ENCODE measurements around the gene GTPBP4. TPM values are rescaled to one million over a fixed set of nuclear protein-coding genes. Genes with fewer than 3 reads are reported as not detected.
A peak's percentile ranks its signal among the peaks of the same experiment; 100 is the strongest.

Gene GTPBP4
- total RNA-seq, 1 donor from 2014 or later = 202 TPM

DNA sequence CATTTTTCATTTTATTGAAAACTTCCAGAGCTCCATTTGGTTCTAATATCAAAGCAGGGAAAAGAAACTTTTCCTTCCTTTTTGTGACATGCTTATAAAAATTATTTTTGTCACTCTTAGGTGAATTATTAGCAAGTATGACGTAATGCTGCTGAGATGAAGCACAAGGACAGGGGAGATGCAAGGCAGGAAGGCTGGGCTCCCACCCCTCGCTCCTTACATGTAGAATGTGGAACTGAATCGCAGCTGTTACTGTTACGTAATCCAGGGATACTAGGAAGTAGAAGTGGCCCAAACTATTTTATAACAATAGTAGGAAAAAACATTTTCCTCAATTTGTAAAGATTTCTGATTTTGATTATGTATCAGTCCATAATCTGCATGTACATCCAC, 17.1 kb upstream of the GTPBP4 start:
- Mint-ChIP-seq H3K9me3 (no peaks in the 10 kb centered on the region), H3K4me1 (ENCODE audit: low read depth) (peaks cover 7% of the 10 kb centered on the region), H3K4me3 (no peak overlapping the region), H3K27me3 (ENCODE audit: insufficient read depth) (peaks cover 14% of the 10 kb centered on the region), H3K27ac (no peak overlapping the region), H3K36me3 (ENCODE audit: low read depth) (no peaks in the 10 kb centered on the region)
- intact Hi-C loops (cut with micrococcal nuclease) = no loop called here
- DNase-seq (ENCODE audit: low spot score) = no peak

DNA sequence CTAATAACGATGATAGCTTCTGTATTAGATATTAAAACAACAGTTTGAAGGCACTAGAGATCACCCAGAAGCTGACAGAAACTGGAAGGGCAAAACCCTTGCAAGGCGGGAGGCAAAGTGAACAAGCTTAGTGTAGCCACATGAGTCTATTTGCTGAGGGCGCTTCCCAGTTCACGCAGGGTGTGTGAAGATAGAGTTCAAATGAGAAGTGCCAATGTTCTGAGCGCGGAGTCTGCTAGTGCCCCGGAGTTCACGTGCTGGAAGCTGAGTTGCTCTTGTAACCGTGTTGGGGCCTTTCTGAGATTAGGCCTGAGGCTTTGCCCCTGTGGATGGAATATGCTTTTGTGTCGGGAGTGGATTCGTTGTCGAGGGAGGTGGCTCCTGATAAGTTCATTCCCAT, 16.6 kb upstream of the GTPBP4 start:
- no peak overlapping the region for H3K4me3 Mint-ChIP-seq
- peaks cover 7% of the 10 kb centered on the region for H3K4me1 Mint-ChIP-seq (ENCODE audit: low read depth)
- H3K27ac Mint-ChIP-seq = no peak overlapping the region
- intact Hi-C loops (cut with micrococcal nuclease) = no loop called here
- H3K9me3 Mint-ChIP-seq = peaks cover 4% of the 10 kb centered on the region
- peaks cover under 1% of the 10 kb centered on the region for H3K36me3 Mint-ChIP-seq (ENCODE audit: low read depth)
- peaks cover 14% of the 10 kb centered on the region for H3K27me3 Mint-ChIP-seq (ENCODE audit: insufficient read depth)
- no peak for DNase-seq (ENCODE audit: low spot score)

DNA sequence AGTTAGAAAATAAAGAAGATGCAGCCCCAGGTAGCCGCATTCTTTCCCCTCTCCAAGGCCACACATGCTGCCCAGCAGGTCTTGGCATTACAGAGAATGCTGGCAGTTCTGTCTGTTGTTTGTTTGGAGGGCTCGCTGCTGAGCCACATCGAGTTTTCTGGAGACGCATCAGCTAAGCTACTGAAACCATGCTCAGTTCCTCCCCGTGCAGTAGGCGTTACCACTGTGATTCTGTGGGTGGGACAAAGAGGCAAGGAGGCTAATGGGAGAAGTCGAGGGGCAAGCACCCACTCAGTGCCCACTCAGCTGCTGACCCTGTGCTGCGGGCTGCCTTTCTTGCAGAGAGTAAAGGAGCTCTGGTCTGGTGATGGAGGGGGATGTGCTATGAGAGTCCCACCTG, 15.5 kb upstream of the GTPBP4 start:
- DNase-seq (ENCODE audit: low spot score) = no peak
- Mint-ChIP-seq H3K27ac (no peak overlapping the region), H3K9me3 (peaks cover 7% of the 10 kb centered on the region), H3K27me3 (ENCODE audit: insufficient read depth) (peaks cover 9% of the 10 kb centered on the region), H3K4me1 (ENCODE audit: low read depth) (no peaks in the 10 kb centered on the region), H3K4me3 (no peak overlapping the region), H3K36me3 (ENCODE audit: low read depth) (peaks cover 3% of the 10 kb centered on the region)
- intact Hi-C loops (cut with micrococcal nuclease) = no loop called here

DNA sequence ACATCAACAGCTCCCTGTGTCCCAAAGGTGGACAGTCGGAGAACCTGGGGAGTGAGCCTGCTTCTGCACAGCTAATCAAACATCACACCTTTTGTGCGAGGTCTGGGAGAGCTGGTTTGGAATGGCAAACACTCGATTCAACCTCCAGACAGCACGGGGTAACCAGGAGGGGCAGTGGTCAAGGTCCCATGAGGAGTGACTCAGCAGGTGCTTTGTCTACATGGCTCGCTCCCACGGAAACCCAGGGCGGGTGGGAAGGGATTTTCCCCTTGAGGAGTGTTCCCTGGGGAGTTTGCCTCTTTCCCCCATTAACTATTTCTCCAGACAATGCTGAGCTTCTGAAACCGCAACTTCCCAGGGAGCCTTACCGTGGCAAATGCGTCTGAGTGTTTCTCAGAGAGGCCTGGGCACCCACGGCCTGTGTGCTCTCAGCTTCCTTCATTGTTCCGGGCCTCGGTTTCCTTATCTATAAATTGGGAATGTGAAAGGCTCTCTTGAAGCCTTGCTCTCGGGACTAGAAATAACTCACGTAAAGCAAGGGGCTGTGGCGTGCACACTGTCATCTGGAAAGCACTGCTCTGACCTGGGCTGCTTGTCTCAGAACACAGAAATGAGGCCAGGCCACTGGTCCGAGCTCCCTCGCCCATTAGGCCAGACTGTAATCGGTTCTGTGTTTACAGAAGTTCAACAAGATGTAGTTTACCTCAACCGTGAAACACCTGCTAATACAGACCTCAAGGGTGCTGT, 14.0 kb upstream of the GTPBP4 start:
- H3K27me3 Mint-ChIP-seq (ENCODE audit: insufficient read depth) = peaks cover 7% of the 10 kb centered on the region
- no peak overlapping the region for H3K27ac Mint-ChIP-seq
- peaks cover 9% of the 10 kb centered on the region for H3K36me3 Mint-ChIP-seq (ENCODE audit: low read depth)
- no peaks in the 10 kb centered on the region for H3K4me1 Mint-ChIP-seq (ENCODE audit: low read depth)
- H3K9me3 Mint-ChIP-seq = peaks cover 21% of the 10 kb centered on the region
- DNase-seq (ENCODE audit: low spot score) = no peak
- no peak overlapping the region for H3K4me3 Mint-ChIP-seq
- intact Hi-C loops (cut with micrococcal nuclease) = no loop called here

DNA sequence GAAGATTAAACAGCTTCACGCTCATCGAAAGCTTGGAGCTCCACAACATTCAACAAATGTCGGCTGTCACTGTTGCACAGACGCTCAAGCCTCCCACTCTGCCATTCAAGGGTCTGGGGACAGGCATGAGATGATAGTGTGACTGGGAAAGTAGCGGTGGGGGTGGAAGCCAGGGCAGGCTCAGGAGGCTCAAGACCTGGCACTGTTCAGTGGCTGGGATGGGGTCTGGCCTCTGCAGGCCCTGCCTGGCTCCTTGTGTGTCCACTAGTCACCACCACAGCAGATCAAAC, 13.5 kb upstream of the GTPBP4 start:
- Mint-ChIP-seq H3K9me3 (peaks cover 25% of the 10 kb centered on the region), H3K27ac (no peak overlapping the region), H3K27me3 (ENCODE audit: insufficient read depth) (peaks cover 7% of the 10 kb centered on the region), H3K4me3 (no peak overlapping the region), H3K4me1 (ENCODE audit: low read depth) (no peaks in the 10 kb centered on the region), H3K36me3 (ENCODE audit: low read depth) (peaks cover 9% of the 10 kb centered on the region)
- intact Hi-C loops (cut with micrococcal nuclease) = no loop called here
- DNase-seq (ENCODE audit: low spot score) = no peak

DNA sequence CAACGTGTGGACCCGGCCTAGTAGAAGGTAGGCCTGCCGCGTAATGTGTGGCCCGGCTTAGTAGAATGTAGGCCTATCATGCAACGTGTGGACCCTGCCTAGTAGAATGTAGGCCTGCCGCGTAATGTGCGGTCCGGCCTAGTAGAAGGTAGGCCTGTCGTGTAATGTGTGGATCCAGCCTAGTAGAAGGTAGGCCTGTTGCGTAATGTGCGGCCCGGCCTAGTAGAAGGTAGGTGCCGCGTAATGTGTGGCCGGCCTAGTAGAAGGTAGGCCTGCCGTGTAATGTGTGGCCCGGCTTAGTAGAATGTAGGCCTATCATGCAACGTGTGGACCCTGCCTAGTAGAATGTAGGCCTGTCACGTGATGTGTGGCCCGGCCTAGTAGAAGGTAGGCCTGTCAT, 11.9 kb upstream of the GTPBP4 start:
- intact Hi-C loops (cut with micrococcal nuclease) = no loop called here
- H3K4me3 Mint-ChIP-seq = no peak overlapping the region
- DNase-seq (ENCODE audit: low spot score) = no peak
- peaks cover 15% of the 10 kb centered on the region for H3K36me3 Mint-ChIP-seq (ENCODE audit: low read depth)
- no peak overlapping the region for H3K27ac Mint-ChIP-seq
- no peaks in the 10 kb centered on the region for H3K4me1 Mint-ChIP-seq (ENCODE audit: low read depth)
- H3K27me3 Mint-ChIP-seq (ENCODE audit: insufficient read depth) = no peaks in the 10 kb centered on the region
- peaks cover 37% of the 10 kb centered on the region for H3K9me3 Mint-ChIP-seq

DNA sequence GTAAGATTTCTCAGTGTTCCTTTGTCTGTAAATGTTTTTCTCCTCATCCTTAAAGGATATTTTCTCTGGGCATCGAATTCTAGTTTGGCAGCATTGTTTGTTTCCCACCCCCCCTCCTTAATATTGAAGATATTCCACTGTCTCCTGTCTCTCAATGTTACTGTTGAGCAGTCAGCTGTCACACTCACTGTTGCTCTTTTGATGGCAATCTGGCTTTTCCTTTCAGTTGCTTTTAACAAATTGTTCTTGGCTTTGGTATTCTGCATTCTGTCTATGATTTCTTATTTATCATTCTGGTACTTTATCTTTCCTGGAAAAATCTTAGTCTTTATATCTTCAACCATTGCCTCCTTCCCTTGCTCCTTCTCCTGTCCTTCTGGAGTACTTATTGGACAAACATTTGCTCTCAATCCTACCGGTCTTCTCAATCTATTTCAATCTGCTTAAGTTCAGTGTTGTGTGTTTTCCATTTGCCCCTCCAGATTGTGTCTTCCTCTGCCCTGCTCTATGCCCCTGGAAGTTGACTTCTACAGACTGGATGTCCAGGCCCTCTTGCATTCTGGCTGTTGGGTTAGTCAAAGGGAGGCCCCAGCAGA, 9.3 kb upstream of the GTPBP4 start:
- Mint-ChIP-seq H3K27me3 (ENCODE audit: insufficient read depth) (no peaks in the 10 kb centered on the region), H3K4me3 (no peak overlapping the region), H3K27ac (no peak overlapping the region), H3K36me3 (ENCODE audit: low read depth) (peaks cover 15% of the 10 kb centered on the region), H3K4me1 (ENCODE audit: low read depth) (no peaks in the 10 kb centered on the region), H3K9me3 (peaks cover 38% of the 10 kb centered on the region)
- DNase-seq (ENCODE audit: low spot score) = no peak
- intact Hi-C loops (cut with micrococcal nuclease) = no loop called here

GRCh38 chr10:980468-981093, 7.7 kb upstream of the GTPBP4 start:
- Mint-ChIP-seq H3K27me3 (ENCODE audit: insufficient read depth) (no peaks in the 10 kb centered on the region), H3K9me3 (peaks cover 38% of the 10 kb centered on the region), H3K36me3 (ENCODE audit: low read depth) (peaks cover 15% of the 10 kb centered on the region), H3K27ac (no peak overlapping the region), H3K4me1 (ENCODE audit: low read depth) (no peaks in the 10 kb centered on the region), H3K4me3 (no peak overlapping the region)
- intact Hi-C loops (cut with micrococcal nuclease) = no loop called here
- DNase-seq (ENCODE audit: low spot score) = no peak

GRCh38 chr10:983401-983800, 4.8 kb upstream of the GTPBP4 start:
- DNase-seq (ENCODE audit: low spot score) = no peak
- H3K9me3 Mint-ChIP-seq = peaks cover 25% of the 10 kb centered on the region
- peaks cover 13% of the 10 kb centered on the region for H3K4me1 Mint-ChIP-seq (ENCODE audit: low read depth)
- intact Hi-C loops (cut with micrococcal nuclease) = no loop called here
- peaks cover 13% of the 10 kb centered on the region for H3K36me3 Mint-ChIP-seq (ENCODE audit: low read depth)
- H3K27ac Mint-ChIP-seq = no peak overlapping the region
- H3K27me3 Mint-ChIP-seq (ENCODE audit: insufficient read depth) = no peaks in the 10 kb centered on the region
- H3K4me3 Mint-ChIP-seq = no peak overlapping the region

GRCh38 chr10:983971-984655, 4.1 kb upstream of the GTPBP4 start:
- intact Hi-C loops (cut with micrococcal nuclease) = no loop called here
- Mint-ChIP-seq H3K4me3 (no peak overlapping the region), H3K9me3 (peaks cover 18% of the 10 kb centered on the region), H3K4me1 (ENCODE audit: low read depth) (peaks cover 13% of the 10 kb centered on the region), H3K36me3 (ENCODE audit: low read depth) (peaks cover 12% of the 10 kb centered on the region), H3K27ac (no peak overlapping the region), H3K27me3 (ENCODE audit: insufficient read depth) (no peaks in the 10 kb centered on the region)
- DNase-seq (ENCODE audit: low spot score) = no peak

- peaks cover 24% of the 10 kb centered on the region for H3K4me1 Mint-ChIP-seq (ENCODE audit: low read depth)
- peaks cover 22% of the 10 kb centered on the region for H3K36me3 Mint-ChIP-seq (ENCODE audit: low read depth)
- peaks cover 10% of the 10 kb centered on the region for H3K9me3 Mint-ChIP-seq
- H3K27ac Mint-ChIP-seq = no peak overlapping the region
- no peak for DNase-seq (ENCODE audit: low spot score)
- no peak overlapping the region for H3K4me3 Mint-ChIP-seq
- intact Hi-C loops (cut with micrococcal nuclease) = loop anchor here (5.0 kb wide), 1 partner anchor 473 kb away; no protein-coding TSS in a partner anchor
- H3K27me3 Mint-ChIP-seq (ENCODE audit: insufficient read depth) = no peaks in the 10 kb centered on the region
These were observed 2.9 kb upstream of the GTPBP4 start for GRCh38 chr10:985361-985760.

GRCh38 chr10:986137-986825, 2.0 kb upstream of the GTPBP4 start:
- no peak for DNase-seq (ENCODE audit: low spot score)

More at GRCh38 chr10:986137-986825, 2.0 kb upstream of the GTPBP4 start:
- Mint-ChIP-seq H3K4me1 (ENCODE audit: low read depth) (peaks cover 34% of the 10 kb centered on the region), H3K4me3 (peak overlapping the region; percentile 97), H3K36me3 (ENCODE audit: low read depth) (peaks cover 24% of the 10 kb centered on the region), H3K27ac (peak overlapping the region; percentile 40), H3K9me3 (peaks cover under 1% of the 10 kb centered on the region), H3K27me3 (ENCODE audit: insufficient read depth) (no peaks in the 10 kb centered on the region)
- intact Hi-C loops (cut with micrococcal nuclease) = loop anchor here (5.0 kb wide), 1 partner anchor 474 kb away; no protein-coding TSS in a partner anchor
